DMS 273 (cell line): ENCODE results near the gene BMP7.
A peak's percentile ranks its signal among the peaks of the same experiment; 100 is the strongest.

Source experiments
- DNase-seq: peaks from one replicate; lab custom pipeline; 2025; ENCODE audit not compliant: unreplicated experiment; lab: John Stamatoyannopoulos, UW

The BMP7 gene

GRCh38 chr20:57213291-57213690, 53.1 kb downstream of the BMP7 start:
- DNase-seq: no peak

DNA sequence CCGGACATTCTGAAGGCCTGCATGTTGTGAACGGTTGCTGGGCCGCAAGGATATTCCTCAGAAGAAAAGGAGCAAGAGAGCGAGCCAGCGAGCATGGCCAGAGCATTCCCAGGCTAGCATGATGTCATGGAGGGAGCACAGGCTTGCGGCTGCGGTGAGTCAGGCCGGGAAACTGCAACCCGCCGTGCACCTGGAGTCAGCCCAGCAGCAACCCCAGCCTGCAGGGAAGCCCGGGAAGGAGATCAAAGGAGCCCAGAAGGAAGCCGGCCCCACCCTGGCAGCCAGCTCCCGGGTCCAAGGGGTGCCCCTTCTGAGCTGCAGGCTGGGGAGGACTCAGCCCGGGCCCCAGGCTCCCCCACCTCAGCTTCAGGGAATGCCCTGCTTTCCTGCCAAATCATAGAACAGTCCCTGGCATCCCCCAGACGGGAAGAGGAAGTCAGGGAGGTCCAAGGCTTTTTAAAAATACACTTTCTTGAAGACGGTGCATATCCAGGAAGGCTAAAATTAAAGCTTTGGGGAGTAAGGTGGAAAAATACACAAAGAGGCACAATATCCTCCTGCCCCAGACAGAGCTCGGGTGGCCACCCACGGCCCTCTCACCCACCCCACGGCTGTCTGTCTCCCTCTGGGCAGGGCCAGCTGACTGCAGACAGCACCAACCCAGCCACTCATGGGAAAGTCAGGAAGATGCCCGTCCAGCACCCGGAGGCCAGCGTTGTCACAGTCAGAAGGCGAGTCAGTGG, 53.7 kb downstream of the BMP7 start:
- peak; percentile 25 for DNase-seq

- no peak for DNase-seq
These were observed 54.4 kb downstream of the BMP7 start for GRCh38 chr20:57211908-57212533.

GRCh38 chr20:57211406-57211805, 55.0 kb downstream of the BMP7 start:
- DNase-seq: no peak

DNA sequence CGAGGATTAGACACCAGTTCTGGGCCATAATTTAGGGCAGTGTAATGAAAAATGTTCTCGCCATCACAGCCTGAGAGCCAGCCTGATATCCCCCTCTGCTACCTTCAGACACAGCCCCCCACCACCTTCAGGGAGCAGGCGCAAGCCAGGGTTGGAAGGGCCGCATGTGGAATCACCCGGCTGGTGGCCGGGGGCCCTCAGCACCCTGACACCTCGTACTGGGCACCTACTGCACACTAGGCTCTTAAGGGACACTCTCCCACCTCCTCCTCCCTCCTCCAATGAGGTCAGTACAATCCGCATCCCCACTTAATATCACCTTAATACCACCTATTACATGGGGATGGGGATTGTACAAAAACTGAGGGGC, 55.5 kb downstream of the BMP7 start:
- no peak for DNase-seq

DNA sequence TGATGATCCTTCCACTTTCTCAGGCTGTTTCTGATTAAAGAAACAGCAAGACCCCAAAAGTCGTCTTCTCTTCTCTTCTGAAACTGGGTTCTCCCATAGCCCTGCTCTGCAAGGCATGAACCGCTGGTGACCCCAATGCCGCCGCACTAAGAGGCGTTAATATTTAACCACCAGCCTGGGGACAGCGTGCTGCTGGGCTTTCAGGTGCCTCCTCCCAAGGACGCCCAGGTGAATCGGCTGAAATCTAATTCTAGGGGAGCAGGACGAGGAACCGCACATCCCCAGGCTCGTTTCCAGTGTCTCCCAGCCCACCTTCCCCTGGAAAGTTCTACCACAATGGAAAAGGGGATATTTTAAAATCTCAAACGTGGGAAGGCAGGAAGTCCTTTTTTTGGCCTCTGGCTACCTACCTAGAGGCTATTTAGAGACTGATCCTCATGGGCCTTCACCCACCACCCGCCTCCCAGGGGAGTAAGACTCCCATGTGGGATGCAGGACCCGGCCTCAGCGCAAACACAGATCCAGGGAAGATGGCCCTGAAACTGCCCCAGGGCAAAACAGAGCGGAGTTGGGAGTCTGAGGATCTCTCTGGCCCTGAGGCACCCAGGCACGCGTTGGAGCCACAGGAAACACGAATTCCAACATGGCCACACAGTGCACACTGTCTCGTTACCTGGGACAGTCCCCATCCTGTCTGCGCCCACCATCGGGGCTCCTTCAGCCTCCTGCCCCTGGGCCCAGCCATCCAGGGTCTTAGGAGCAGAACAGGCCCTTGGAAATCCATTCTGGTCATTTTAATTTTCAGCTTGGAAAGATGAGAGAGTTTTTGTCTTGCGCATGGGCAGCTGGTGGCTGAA, 56.2 kb downstream of the BMP7 start:
- DNase-seq: no peak

DNA sequence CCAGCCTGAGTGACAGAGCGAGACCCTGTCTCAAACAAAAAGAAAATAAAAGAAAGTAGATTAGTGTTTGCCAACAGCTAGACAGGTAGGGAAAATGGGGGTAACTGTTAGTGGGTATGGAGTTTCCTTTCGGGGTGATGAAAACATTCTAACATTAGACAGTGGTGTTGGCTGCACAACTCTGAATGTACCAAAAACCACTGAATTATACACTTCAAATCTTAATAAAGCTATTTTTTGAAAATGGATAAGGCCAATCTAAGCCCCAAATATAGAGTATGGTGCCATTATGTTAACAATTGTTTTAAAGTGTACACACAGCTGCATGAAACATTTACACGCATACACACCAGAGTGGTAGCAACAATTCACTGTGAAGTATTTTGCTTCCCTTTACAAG, 57.0 kb downstream of the BMP7 start:
- DNase-seq: no peak

- DNase-seq: no peak
These were observed 58.2 kb downstream of the BMP7 start for GRCh38 chr20:57208198-57208597.

DNA sequence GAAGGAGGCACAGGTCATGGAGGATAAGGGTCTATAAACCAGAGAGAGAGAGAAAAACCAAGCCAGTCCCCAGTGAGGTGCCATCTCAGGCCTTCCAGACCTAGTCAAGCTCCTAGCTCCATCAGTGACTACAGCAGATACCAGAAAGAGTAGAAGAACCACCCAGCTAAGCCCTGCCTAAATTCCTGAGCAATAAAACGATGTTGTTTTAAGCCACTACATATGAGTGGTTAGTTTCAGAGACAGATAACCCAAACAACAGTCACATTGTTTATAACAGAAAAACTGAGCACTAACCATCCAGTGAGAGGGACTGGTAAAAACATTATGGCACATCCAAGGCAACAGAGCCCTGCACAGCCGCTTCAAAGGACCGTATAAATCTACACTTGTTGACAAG, 59.2 kb downstream of the BMP7 start:
- no peak for DNase-seq

DNA sequence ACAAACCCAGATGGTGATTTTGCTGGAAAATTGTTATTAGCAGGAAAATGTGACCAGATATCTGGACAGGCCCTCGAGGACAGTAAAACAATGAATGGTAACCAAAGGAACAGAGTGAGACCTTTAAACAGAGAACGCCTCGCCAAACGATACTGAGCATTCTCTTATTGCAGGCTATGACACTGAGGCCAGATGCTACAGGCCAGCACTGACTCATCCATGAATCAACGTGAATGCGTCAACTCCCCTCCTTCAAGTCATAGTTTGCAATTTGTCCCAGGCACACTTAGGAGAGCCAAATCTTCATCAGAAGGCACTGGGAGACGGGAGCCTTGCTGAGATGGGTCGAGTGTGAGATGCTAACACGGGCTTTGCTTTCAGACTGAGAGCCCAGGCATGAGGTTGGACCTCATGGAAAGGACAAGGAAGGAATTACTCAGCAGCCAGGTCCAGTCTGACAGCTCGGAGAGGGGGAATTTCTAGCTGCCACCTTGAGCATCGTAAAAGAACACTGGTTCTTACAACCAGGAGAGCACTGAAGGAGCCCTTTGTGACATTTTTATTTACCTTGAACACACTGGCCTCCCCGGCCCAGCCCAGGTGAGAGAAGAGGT, 60.7 kb downstream of the BMP7 start:
- no peak for DNase-seq

DNA sequence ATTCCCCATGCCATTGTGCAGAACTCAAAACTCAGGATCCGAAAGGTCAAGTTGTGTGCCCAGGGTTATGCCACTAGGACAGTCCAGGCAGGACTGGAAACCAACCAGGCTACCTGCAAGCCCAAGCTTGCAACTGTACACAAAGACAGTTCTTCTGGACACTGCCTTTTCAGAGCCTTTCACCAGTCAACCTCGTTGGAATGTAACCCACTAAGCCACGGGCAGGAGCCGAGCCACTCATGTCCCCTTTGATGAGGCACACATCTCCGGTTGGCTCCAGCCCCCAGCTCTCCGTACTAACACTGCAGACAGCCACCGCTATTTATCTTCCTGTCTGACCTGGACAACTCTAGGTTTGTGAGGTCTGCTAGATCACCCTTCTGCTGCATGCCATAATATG, 62.5 kb downstream of the BMP7 start:
- no peak for DNase-seq

- DNase-seq: no peak
These were observed 63.2 kb downstream of the BMP7 start for GRCh38 chr20:57203204-57203603.

- no peak for DNase-seq
These were observed 64.1 kb downstream of the BMP7 start for GRCh38 chr20:57202309-57202708.

DNA sequence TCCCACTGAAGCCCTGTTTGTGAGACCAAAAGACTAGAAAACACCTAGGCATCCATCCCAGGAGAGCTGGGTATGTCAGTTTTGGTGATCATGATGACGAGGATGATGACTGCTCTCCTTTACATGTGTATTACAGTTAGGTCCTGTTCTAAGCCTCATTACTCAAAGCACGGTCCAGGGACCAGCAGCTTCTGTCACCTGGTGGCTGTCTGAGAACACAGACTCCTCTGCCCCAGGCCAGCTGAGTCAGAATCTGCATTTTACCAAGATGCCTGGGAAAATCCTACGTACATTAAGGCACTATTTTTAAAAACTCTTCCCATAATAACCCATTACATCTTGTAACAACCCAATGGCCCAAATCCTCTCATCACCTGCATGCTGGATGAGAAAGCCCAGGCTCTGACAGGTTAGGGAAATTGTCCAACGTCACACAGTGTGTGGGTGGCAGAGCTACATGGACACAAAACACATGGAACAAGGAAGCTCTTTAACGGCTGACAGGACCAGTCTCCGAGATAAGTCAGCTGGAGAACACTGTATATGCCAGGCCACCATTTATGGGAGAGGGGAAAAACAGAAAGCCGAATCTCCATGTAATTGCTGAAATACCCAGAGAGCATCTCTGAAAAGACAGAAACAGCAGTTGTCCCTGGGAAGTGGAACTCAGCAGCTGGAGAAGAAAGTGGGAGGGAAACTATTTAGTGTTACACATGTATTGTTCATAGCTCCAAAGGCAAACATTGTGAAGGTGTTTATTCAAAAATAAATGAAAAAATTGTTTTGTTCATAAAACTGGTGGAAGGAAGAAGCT, 65.4 kb downstream of the BMP7 start:
- DNase-seq: no peak

DNA sequence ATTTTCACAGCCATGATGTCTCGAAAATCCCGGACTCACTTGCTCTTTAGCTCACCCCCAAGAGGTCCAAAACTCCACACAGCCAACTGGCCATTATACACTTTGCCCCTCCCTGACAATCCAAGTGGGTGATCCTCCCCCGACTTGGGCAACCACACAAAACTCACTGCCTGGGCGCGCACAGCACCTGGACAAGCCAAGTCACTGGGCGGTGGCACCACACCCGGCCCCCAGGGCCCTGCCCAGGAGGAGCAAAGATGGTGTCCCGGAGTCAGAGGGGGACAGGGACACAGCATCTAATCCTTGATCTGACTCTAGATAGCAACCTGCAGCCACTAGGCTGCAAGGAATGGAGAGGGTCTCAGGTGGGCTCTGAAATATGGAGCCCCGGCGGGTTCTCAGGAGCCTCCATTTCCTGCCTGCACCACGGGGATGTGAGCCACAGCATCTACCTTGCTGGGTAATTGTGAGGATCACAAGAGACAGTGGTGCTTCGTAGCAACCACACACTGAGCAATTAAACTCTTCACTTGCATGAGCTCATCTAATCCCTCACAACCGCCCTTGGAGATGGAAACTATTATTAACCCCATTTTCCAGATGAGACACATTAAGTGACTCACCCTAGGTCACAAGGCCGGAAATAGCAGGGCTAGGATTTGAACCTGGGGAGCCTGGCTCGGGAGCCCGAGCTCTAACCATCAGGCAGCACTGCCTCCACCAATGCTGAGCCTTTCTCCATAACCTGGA, 66.6 kb downstream of the BMP7 start:
- DNase-seq: no peak

DNA sequence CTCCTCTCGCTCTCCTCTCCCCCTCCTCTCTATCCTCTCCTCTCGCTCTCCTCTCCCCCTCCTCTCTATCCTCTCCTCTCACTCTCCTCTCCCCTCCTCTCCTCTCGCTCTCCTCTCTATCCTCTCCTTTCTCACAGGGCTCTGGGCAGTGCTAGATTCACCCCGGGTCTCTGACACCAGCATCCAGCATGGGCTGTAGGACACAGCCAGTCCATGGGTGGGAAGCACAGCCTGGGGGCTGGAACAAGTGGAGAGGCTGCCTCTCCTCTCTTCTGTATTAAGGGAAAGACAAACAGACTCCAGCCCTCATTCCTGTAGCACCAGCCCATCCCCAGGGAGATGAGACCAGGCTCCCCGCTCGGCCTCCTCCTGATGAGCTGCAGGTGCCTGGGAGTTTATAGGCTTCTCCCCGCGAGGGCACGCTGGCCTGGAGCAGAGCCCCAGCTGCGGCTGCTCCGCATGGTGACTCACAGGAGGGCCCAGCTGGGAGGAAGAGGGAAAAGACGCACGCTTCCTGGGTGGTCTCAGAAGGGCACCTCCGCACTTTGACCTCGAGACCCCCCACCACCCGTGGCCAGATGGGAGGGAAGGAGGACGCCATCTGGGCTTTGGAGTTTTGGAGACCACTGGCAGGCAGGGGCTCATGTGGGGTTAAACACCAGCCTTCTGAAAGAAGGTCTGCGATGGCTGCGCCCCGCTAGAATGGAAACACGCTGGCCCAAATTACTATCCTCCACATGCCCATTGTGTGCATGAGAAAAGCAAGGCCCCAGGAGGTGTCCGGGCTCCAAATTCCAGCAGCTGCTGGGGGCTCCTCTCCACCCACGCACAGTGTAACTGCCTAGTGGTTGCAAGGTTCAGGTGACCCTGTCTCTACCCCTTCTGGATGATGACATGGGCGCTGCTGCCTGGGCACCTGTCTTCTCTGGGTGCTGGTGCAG, 68.0 kb downstream of the BMP7 start:
- no peak for DNase-seq

GRCh38 chr20:57197352-57198131, 68.9 kb downstream of the BMP7 start:
- no peak for DNase-seq

DNA sequence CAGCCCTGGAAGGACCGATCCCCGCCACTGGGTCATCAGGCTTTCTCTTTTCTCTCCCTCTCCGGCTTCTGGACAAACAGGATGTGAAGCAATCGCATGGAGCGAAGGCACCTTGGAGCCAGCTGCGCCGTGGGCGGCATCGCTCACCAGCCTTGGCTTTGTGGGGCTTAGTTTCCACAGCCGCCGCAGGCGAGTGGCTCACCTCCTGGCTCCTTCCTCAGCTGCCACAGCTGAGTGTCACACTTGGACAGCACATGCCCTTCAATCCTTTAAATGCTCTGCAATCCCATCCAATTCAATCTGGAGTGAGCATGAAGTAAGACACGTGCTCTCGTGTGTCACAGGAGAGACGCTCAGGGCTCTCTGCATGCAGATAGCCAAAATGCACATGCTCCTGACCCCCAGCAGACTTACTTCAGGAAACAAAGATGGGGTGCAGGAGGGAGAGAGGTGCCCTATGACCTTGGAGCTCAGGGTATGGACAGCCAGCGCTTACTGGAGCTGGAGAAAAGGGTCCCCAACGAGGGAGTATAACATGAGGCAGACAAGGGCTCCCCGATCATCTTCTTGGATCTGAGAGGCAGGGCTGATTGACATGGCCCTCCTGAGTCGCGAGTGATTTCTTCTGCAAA, 70.9 kb downstream of the BMP7 start:
- DNase-seq: no peak
